ENCODE data around the gene RAD9A. TPM values are rescaled to one million over a fixed set of nuclear protein-coding genes. Genes with fewer than 3 reads are reported as not detected.

Gene RAD9A
- total and polyA plus RNA-seq, 9 donors = 3.1 to 51.7 (median 20.3) TPM

GRCh38 chr11:67371189-67371910 is 20.4 kb upstream of the RAD9A start:
- Histone ChIP-seq H3K4me3 (peak overlapping the region; percentile 69), H3K9me3 (no peaks in the 10 kb centered on the region), H3K4me1 (ENCODE audit: insufficient read depth) (peaks cover 32% of the 10 kb centered on the region), H3K27ac (peak overlapping the region; percentile 78 to 85), H3K36me3 (no peaks in the 10 kb centered on the region), H3K27me3 (no peaks in the 10 kb centered on the region)
- TF ChIP-seq CTCF (IDR thresholded peaks at IDR 0.05) (peak in 1 of 3 donors; percentile 28), EP300 (IDR thresholded peaks at IDR 0.05) (no peak), POLR2A (IDR thresholded peaks at IDR 0.05) (no peak)
- DNase-seq = peak in 2 of 5 donors; percentile 36 to 45
- 61 to 73% (median 69%) methylated on average over 8 of the region's 8 CpGs for WGBS, 3 donors
- intact Hi-C loops (cut with DNase I) = no loop called here

DNA sequence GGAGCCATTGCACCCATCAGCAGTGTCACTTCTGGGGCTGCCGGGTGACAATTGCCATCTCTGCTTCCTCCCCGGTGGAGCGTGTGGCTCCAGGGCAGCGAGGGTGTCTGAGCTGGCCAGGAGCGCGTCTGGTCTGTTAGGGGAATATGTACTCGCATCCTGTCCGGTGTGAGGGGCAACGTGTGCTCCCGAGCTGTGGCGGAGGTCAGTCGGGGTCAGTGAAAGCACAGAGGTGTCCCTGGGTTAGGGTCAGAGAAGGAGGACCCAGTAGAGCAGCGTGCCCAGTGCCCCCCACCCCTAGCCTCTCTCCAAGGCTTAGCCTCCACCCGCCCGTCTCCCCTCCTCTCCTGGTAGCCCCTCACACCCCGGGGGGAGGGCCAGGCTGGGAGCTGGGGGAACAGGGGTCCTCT is 19.9 kb upstream of the RAD9A start:
- Histone ChIP-seq H3K4me1 (ENCODE audit: insufficient read depth) (peaks cover 31% of the 10 kb centered on the region), H3K36me3 (no peaks in the 10 kb centered on the region), H3K27ac (peak overlapping the region; percentile 78 to 85), H3K9me3 (no peaks in the 10 kb centered on the region), H3K4me3 (peak overlapping the region; percentile 69), H3K27me3 (no peaks in the 10 kb centered on the region)
- intact Hi-C loops (cut with DNase I) = no loop called here
- no peak for TF ChIP-seq POLR2A (IDR thresholded peaks at IDR 0.05)
- TF ChIP-seq EP300 (IDR thresholded peaks at IDR 0.05) = no peak
- no peak for TF ChIP-seq CTCF (IDR thresholded peaks at IDR 0.05)
- WGBS, 3 donors = 25 to 32% (median 26%) methylated on average over 16 of the region's 16 CpGs
- peak in 2 of 5 donors; percentile 52 to 55 for DNase-seq

DNA sequence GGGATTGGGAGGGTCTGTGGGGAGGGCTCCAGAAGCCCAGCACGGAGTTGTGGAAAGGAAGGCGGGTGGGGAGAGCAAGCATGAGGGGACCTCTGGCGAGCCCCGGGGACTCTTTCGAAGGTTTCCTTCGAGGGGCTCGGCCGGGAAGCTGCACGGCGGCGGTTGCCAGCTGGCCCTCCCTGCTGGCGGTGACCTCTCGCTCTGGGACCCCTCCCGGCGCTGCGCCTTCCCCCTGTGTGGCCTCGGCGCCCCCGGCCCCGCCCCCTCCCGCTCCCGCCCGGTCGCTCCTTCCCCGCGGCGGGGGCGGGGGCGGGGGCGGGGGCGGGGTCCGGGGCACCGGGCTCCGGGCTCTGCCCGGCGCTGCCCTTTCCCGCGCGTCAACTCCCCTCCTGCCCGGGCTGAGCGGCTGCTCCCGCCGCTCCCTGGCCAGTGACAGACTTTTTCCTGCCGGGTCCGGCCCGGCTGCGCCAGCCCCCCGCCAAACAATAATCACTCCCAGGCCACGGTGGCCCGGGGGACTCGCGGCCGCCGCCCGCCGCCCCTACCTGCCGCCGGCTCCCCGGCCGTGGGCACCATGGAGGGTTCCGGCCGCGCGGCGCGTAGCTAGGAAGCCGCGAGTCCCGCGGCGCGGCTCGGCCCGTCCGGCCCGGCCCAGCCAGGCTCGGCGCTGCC is 19.3 kb upstream of the RAD9A start:
- no peaks in the 10 kb centered on the region for H3K36me3 ChIP-seq
- peak; percentile 45 to 72 (median 66) for DNase-seq
- 1% methylated on average over 27 to 78 of the region's 78 CpGs for whole genome bisulfite sequencing, 3 donors
- intact Hi-C loops (cut with DNase I) = no loop called here
- H3K27me3 ChIP-seq = no peaks in the 10 kb centered on the region
- peak overlapping the region; percentile 69 for H3K4me3 ChIP-seq
- TF ChIP-seq POLR2A (IDR thresholded peaks at IDR 0.05) = peak; percentile 15
- no peak for TF ChIP-seq EP300 (IDR thresholded peaks at IDR 0.05)
- TF ChIP-seq CTCF (IDR thresholded peaks at IDR 0.05) = no peak
- H3K9me3 ChIP-seq = no peaks in the 10 kb centered on the region
- peaks cover 29% of the 10 kb centered on the region for H3K4me1 ChIP-seq (ENCODE audit: insufficient read depth)
- H3K27ac ChIP-seq = peak overlapping the region; percentile 78 to 85

DNA sequence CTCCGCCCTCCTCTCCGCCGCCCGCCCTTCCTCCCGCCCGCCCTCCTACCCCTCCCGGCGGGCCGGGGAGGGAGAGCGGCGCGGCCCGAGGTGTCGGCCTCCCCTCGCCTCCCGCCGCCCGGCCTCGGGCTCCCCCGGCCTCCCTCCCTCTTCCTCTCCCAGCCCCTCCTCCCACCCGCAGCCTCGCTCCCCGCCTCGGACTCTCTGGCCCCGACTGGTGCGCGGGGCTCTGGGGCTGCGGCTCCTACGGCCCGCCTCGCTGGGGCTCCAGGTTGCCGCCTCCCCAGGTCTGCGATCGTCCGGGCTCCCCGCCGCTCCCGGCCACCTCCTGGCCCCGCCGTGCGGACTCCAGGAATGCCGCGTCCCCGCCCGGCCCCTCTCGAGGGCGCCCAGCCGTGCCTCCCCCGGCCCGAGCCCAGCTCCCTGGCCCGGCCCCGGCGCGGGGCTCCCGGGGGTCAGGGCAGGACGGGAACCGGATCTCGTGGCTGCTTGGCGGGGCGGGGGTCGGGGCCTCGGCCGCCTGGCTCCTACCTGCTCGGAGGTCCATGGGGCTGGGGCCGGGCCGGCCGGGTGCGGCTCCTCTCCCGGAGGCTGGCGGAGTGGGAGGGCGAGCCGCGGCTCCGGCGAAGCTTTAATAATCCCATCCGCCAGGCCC is 18.7 kb upstream of the RAD9A start, which contains the start of gene CLCF1:
CLCF1 (minus strand) TSS at position 606 of the 655 bp plus-strand sequence; CDS start at position 547, 59 bp downstream.
- intact Hi-C loops (cut with DNase I) = no loop called here
- peak; percentile 75 to 84 (median 81) for DNase-seq
- 0 to 1% (median 1%) methylated on average over 45 to 67 of the region's 76 CpGs for WGBS, 3 donors
- no peaks in the 10 kb centered on the region for H3K9me3 ChIP-seq
- no peaks in the 10 kb centered on the region for H3K27me3 ChIP-seq
- H3K36me3 ChIP-seq = no peaks in the 10 kb centered on the region
- peaks cover 26% of the 10 kb centered on the region for H3K4me1 ChIP-seq (ENCODE audit: insufficient read depth)
- no peak for TF ChIP-seq CTCF (IDR thresholded peaks at IDR 0.05)
- no peak for TF ChIP-seq POLR2A (IDR thresholded peaks at IDR 0.05)
- no peak for TF ChIP-seq EP300 (IDR thresholded peaks at IDR 0.05)
- H3K27ac ChIP-seq = peak within 1 kb of the TSS; percentile 78 to 85
- peak within 1 kb of the TSS; percentile 69 for H3K4me3 ChIP-seq

Data from ovary (tissue), 9 donors.